Lower leg skin (tissue), 3 donors: ENCODE measurements around the gene KRTAP5-10.
"Not testable (repeated sequence)": the region's sequence is repeated elsewhere in the genome, so short reads cannot be mapped to it uniquely, and the experiment has no call there.

ENCODE experiments used
- CTCF ChIP-seq, 3 donors: fragments of 450-650 bp; IDR thresholded peaks; one replicate each; pipeline ENCODE4 v1.5.1; 2016; ENCODE audit warnings: antibody characterized with exemption in 3 of 3, mild to moderate bottlenecking in 3 of 3, moderate library complexity in 2 of 3
- POLR2A ChIP-seq, 2 donors: fragments of 450-650 bp; IDR thresholded peaks; one replicate each; pipeline ENCODE4 v1.6.1; 2016 to 2017; ENCODE audit warnings: antibody characterized with exemption in 2 of 2, mild to moderate bottlenecking in 1 of 2, moderate library complexity in 1 of 2

GRCh38 chr11:71607520-71608216 lies 42.3 kb downstream of the KRTAP5-10 start:
- not testable (repeated sequence) for TF ChIP-seq CTCF, POLR2A (IDR thresholded peaks at IDR 0.05)
